HG02588 (cell line): ENCODE data around the gene FIG4.
"Not testable (repeated sequence)": the region's sequence is repeated elsewhere in the genome, so short reads cannot be mapped to it uniquely, and the experiment has no call there.

Experiments used
- ATAC-seq: cut with Tn5 transposase; IDR thresholded peaks from one replicate; pipeline ENCODE4 v1.9.1; 2021; ENCODE audit warnings: mild to moderate bottlenecking, moderate library complexity; ENCODE audit not compliant: unreplicated experiment

FIG4 gene

GRCh38 chr6:109690737-109691621 lies at the start of gene FIG4, which contains the start of gene AK9:
Gene FIG4 (plus strand): TSS chr6:109691296. CDS start chr6:109691436, 140 bp downstream.
Gene AK9 (minus strand): TSS chr6:109691202. CDS start chr6:109675745, 15,457 bp downstream.
- ATAC-seq = peak; percentile 96

- ATAC-seq = no peak
Observed at GRCh38 chr6:109644131-109644530, 47.0 kb upstream of the FIG4 start.

GRCh38 chr6:109653264-109653663 lies 37.8 kb upstream of the FIG4 start:
- ATAC-seq = no peak

- no peak for ATAC-seq
Observed at GRCh38 chr6:109655761-109656262, 35.3 kb upstream of the FIG4 start.

- no peak for ATAC-seq
Observed at GRCh38 chr6:109660526-109661320, 30.4 kb upstream of the FIG4 start.

GRCh38 chr6:109662192-109662591 lies 28.9 kb upstream of the FIG4 start:
- ATAC-seq = no peak

GRCh38 chr6:109669811-109670210 lies 21.3 kb upstream of the FIG4 start:
- ATAC-seq = no peak

GRCh38 chr6:109671733-109672132 lies 19.4 kb upstream of the FIG4 start:
- ATAC-seq = no peak

- ATAC-seq = no peak
Observed at GRCh38 chr6:109672175-109672574, 18.9 kb upstream of the FIG4 start.

- ATAC-seq = no peak
Observed at GRCh38 chr6:109672839-109673238, 18.3 kb upstream of the FIG4 start.

GRCh38 chr6:109676724-109677123 lies 14.4 kb upstream of the FIG4 start:
- no peak for ATAC-seq

GRCh38 chr6:109678240-109678639 lies 12.9 kb upstream of the FIG4 start:
- no peak for ATAC-seq

GRCh38 chr6:109678661-109679505 lies 12.2 kb upstream of the FIG4 start:
- ATAC-seq = not testable (repeated sequence)

- no peak for ATAC-seq
Observed at GRCh38 chr6:109686566-109687265, 4.4 kb upstream of the FIG4 start.

GRCh38 chr6:109687271-109687761 lies 3.8 kb upstream of the FIG4 start:
- no peak for ATAC-seq

GRCh38 chr6:109690373-109690736 lies 741 bp upstream of the FIG4 start:
- ATAC-seq = peak; percentile 46

GRCh38 chr6:109693111-109693510 lies 2.0 kb downstream of the FIG4 start:
- ATAC-seq = no peak

- ATAC-seq = no peak
Observed at GRCh38 chr6:109695468-109695867, 4.4 kb downstream of the FIG4 start.

GRCh38 chr6:109696355-109696754 lies 5.3 kb downstream of the FIG4 start:
- no peak for ATAC-seq

- no peak for ATAC-seq
Observed at GRCh38 chr6:109701221-109701620, 10.1 kb downstream of the FIG4 start.
